Tibial nerve (tissue), 3 donors: ENCODE measurements around the gene GRB10.

ENCODE experiments used
- POLR2A ChIP-seq, 2 donors: fragments of 450-650 bp; IDR thresholded peaks; one replicate each; pipeline ENCODE4 v1.6.1; 2017; ENCODE audit warnings: antibody characterized with exemption in 2 of 2, mild to moderate bottlenecking in 2 of 2, moderate library complexity in 2 of 2
- TF ChIP-seq, protein P1 (sequence below), 5 experiments: fragments of 200-600 bp in 3 of 5; fragments of 450-650 bp in 2 of 5; sonication (generic) in 3 of 5; IDR thresholded peaks; one replicate each; pipeline ENCODE4 v1.5.1; 2016 to 2019; ENCODE audit warnings: antibody characterized with exemption in 5 of 5, mild to moderate bottlenecking in 3 of 5, moderate library complexity in 2 of 5

DNA sequence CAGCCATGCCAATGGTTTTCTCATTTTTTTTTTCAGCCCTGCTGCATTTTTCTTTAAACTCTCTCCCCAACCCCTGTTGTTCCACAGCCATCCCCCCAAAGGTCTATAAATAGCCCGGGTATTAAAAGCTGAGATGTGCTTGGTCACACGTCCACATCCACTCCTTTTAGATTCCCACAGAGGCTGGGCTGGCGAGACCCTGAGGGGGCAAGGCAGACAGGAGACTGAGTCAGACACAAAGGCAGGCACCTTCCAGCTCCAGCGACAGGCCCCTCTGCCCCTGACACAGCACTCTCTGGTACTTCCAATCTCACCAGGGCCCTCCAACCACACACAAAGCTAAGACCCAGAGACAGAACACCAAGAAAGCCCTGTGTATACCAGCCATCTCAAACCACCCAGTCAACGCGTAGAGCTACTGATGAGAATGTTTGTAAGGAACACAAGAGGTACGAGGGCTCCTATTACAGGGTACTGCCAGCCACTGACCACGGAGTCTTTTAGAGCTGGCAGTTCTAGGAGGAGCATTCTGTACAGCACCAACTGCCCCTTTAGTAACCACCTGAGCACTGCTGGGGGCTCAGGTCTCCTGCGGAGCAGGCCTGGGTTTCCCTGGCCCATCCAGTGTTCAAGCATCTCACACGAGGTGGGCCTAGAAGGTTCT, 153.3 kb downstream of the GRB10 start:
- TF ChIP-seq POLR2A (IDR thresholded peaks at IDR 0.05) = no peak
- TF ChIP-seq, protein P1, sequence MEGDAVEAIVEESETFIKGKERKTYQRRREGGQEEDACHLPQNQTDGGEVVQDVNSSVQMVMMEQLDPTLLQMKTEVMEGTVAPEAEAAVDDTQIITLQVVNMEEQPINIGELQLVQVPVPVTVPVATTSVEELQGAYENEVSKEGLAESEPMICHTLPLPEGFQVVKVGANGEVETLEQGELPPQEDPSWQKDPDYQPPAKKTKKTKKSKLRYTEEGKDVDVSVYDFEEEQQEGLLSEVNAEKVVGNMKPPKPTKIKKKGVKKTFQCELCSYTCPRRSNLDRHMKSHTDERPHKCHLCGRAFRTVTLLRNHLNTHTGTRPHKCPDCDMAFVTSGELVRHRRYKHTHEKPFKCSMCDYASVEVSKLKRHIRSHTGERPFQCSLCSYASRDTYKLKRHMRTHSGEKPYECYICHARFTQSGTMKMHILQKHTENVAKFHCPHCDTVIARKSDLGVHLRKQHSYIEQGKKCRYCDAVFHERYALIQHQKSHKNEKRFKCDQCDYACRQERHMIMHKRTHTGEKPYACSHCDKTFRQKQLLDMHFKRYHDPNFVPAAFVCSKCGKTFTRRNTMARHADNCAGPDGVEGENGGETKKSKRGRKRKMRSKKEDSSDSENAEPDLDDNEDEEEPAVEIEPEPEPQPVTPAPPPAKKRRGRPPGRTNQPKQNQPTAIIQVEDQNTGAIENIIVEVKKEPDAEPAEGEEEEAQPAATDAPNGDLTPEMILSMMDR (IDR thresholded peaks at IDR 0.05) = no peak
